Lower leg skin (tissue), 3 donors: ENCODE data around the gene SLC1A4.
"Not testable (repeated sequence)": the region's sequence is repeated elsewhere in the genome, so short reads cannot be mapped to it uniquely, and the experiment has no call there.

Source experiments
- CTCF ChIP-seq, 3 donors: fragments of 450-650 bp; IDR thresholded peaks; one replicate each; pipeline ENCODE4 v1.5.1; 2016; ENCODE audit warnings: antibody characterized with exemption in 3 of 3, mild to moderate bottlenecking in 3 of 3, moderate library complexity in 2 of 3
- POLR2A ChIP-seq, 2 donors: fragments of 450-650 bp; IDR thresholded peaks; one replicate each; pipeline ENCODE4 v1.6.1; 2016 to 2017; ENCODE audit warnings: antibody characterized with exemption in 2 of 2, mild to moderate bottlenecking in 1 of 2, moderate library complexity in 1 of 2

- TF ChIP-seq CTCF, POLR2A (IDR thresholded peaks at IDR 0.05): not testable (repeated sequence)
Observed at GRCh38 chr2:65004232-65004631, 15.0 kb downstream of the SLC1A4 start.
